ENCODE results near the gene CADPS. TPM values are rescaled to one million over a fixed set of nuclear protein-coding genes. Genes with fewer than 3 reads are reported as not detected.

Gene CADPS
- total and polyA plus RNA-seq, 10 donors: 0.16 to 3.6 (median 0.40) TPM

DNA sequence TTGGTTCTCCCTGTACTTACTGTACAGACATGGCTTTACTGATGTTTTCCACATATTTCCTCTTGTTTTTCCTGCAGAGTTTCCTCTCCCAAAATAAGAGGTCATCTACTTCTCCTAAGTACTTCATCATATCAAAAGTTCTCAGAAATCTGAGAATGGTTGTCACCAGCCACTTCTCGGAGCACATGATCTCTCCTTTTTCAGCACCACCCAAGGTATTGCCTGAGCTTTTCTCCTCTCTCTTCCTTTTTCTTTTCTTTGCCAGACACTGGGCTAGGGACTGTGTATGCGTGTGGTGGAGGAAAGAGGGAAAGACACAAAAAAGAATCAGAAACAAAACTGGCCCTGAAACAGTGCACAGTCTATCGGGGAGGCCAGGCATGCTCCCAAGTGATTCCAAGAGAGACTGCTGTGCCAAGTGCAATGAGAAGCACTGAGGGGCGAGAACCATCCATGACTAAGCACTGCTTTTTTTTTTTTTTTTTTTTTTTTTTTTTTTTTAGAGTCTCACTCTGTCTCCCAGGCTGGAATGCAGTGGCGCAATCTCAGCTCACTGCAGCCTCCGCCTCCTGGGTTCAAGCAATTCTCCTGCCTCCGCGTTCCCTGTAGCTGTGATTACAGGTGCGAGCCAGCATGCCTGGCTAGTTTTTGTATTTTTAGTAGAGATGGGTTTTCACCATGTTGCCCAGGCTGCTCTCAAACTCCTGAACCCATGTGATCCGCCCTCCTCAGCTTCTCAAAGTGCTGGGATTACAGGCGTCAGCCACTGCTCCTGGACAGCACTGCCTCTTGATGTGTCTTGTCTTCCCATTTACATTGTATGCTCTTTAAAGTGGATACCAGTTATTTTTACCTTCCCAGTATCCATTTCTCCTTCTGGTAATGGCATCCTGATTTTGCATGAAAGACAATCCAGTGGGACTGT lies 307.9 kb downstream of the CADPS start:
- H3K4me1 ChIP-seq: no peaks in the 10 kb centered on the region
- 62 to 78% (median 73%) methylated on average over 10 to 11 of the region's 11 CpGs for WGBS, 5 donors
- H3K27ac ChIP-seq: no peak overlapping the region
- intact Hi-C loops (cut with DNase I; ENCODE audit: low total_unique reads): no loop called here
- H3K4me3 ChIP-seq: no peak overlapping the region
- no peaks in the 10 kb centered on the region for H3K27me3 ChIP-seq (replicated peaks in 1 of 7)
- TF ChIP-seq POLR2A (IDR thresholded peaks at IDR 0.05) (no peak), POLR2AphosphoS5 (IDR thresholded peaks at IDR 0.05) (no peak)
- TF ChIP-seq, protein P1, sequence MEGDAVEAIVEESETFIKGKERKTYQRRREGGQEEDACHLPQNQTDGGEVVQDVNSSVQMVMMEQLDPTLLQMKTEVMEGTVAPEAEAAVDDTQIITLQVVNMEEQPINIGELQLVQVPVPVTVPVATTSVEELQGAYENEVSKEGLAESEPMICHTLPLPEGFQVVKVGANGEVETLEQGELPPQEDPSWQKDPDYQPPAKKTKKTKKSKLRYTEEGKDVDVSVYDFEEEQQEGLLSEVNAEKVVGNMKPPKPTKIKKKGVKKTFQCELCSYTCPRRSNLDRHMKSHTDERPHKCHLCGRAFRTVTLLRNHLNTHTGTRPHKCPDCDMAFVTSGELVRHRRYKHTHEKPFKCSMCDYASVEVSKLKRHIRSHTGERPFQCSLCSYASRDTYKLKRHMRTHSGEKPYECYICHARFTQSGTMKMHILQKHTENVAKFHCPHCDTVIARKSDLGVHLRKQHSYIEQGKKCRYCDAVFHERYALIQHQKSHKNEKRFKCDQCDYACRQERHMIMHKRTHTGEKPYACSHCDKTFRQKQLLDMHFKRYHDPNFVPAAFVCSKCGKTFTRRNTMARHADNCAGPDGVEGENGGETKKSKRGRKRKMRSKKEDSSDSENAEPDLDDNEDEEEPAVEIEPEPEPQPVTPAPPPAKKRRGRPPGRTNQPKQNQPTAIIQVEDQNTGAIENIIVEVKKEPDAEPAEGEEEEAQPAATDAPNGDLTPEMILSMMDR (IDR thresholded peaks at IDR 0.05 in 8 of 11, conservative IDR thresholded peaks at IDR 0.05 in 3 of 11): no peak
- no peaks in the 10 kb centered on the region for H3K9me3 ChIP-seq
- no peaks in the 10 kb centered on the region for H3K36me3 ChIP-seq
- no peak for DNase-seq

DNA sequence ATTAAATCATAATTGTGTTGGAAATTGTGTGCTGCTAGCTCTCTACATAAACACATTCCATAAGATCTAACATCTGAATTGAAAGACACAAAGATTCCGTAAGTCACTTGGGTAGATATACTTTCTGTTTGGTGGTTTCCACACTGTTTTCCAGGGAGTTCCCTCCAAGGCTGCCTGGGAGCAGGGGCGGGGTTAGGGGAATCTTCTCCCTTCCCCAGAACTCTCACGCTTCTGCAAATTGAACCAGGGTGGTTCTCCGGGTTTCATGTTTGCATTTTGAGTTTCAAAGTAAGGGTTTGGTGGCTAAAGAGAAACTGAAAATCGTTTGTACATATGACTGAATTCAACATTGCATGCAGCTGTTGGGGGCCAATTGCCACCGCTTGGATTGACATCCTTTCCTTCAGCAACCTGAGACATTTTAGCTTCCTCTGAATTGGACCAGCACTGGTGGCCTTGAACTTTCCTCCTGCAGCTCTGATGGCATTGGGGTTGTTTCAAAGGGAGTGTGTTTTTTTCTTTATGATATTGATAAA lies 309.1 kb downstream of the CADPS start:
- intact Hi-C loops (cut with DNase I; ENCODE audit: low total_unique reads): no loop called here
- DNase-seq: no peak
- no peak overlapping the region for H3K4me3 ChIP-seq
- 65 to 79% (median 75%) methylated on average over 6 of the region's 6 CpGs for WGBS, 5 donors
- H3K27me3 ChIP-seq (replicated peaks in 1 of 7): no peaks in the 10 kb centered on the region
- no peaks in the 10 kb centered on the region for H3K4me1 ChIP-seq
- H3K27ac ChIP-seq: no peak overlapping the region
- no peaks in the 10 kb centered on the region for H3K9me3 ChIP-seq
- TF ChIP-seq, protein P1 (IDR thresholded peaks at IDR 0.05 in 8 of 11, conservative IDR thresholded peaks at IDR 0.05 in 3 of 11): no peak
- TF ChIP-seq POLR2A (IDR thresholded peaks at IDR 0.05): no peak
- TF ChIP-seq POLR2AphosphoS5 (IDR thresholded peaks at IDR 0.05): no peak
- H3K36me3 ChIP-seq: no peaks in the 10 kb centered on the region

DNA sequence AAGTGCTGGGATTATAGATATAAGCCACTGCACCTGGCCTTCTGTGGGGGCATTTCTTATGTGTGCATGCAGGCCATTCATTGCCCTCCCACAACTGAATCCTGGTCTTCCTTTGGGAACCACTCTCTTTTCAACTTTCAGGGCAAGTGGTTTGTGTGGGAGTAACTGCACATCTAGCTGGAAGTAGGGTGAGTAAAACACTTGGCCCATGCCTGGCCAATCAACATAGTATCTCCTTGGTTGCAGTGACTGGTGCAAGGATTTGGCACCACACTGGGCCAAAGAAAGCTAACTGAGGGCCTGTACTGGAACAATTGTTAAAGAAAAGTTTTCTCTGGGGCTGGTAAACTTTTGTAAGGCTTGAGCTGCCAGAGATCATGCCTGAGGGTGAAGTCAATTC lies 312.6 kb downstream of the CADPS start:
- TF ChIP-seq POLR2A (IDR thresholded peaks at IDR 0.05): no peak
- TF ChIP-seq, protein P1 (IDR thresholded peaks at IDR 0.05 in 8 of 11, conservative IDR thresholded peaks at IDR 0.05 in 3 of 11): no peak
- TF ChIP-seq POLR2AphosphoS5 (IDR thresholded peaks at IDR 0.05): no peak
- Histone ChIP-seq H3K4me3 (no peak overlapping the region), H3K4me1 (no peaks in the 10 kb centered on the region), H3K36me3 (no peaks in the 10 kb centered on the region), H3K27me3 (replicated peaks in 1 of 7) (no peaks in the 10 kb centered on the region), H3K9me3 (no peaks in the 10 kb centered on the region), H3K27ac (no peak overlapping the region)
- no peak for DNase-seq
- intact Hi-C loops (cut with DNase I; ENCODE audit: low total_unique reads): no loop called here

DNA sequence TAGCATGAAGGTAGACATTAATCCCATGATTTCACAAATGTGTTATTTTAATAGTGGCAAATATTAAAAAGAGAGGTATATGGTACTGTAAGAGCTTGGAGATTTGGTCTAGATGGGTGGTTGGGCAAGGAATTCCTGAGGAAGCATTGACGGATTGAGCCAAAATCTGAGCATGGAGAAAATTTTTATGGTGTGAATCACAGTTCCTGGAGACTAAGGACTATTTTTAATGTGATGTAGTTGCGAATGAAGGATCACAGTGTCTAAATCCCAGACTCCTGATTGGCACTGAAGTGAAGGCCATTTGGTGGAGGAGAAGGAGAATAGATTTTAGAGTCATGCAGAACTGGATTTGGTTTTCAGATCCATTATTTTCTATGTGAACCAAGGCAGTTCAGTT lies 313.2 kb downstream of the CADPS start:
- Histone ChIP-seq H3K9me3 (no peaks in the 10 kb centered on the region), H3K4me1 (no peaks in the 10 kb centered on the region), H3K36me3 (no peaks in the 10 kb centered on the region), H3K4me3 (no peak overlapping the region), H3K27me3 (replicated peaks in 1 of 7) (no peaks in the 10 kb centered on the region), H3K27ac (no peak overlapping the region)
- no peak for DNase-seq
- WGBS, 5 donors: 65 to 87% (median 68%) methylated on average over 2 of the region's 2 CpGs
- TF ChIP-seq POLR2AphosphoS5 (IDR thresholded peaks at IDR 0.05) (no peak), POLR2A (IDR thresholded peaks at IDR 0.05) (no peak)
- TF ChIP-seq, protein P1 (IDR thresholded peaks at IDR 0.05 in 8 of 11, conservative IDR thresholded peaks at IDR 0.05 in 3 of 11): no peak
- intact Hi-C loops (cut with DNase I; ENCODE audit: low total_unique reads): no loop called here
